ENCODE results near the gene ALK. TPM values are rescaled to one million over a fixed set of nuclear protein-coding genes. Genes with fewer than 3 reads are reported as not detected.

ALK gene
- total and polyA plus RNA-seq, 10 of the 15 experiments (the other 5 are each of a cell fraction or from before 2014, with no cell fraction given) = 0.11 TPM; not detected in 9

- Histone ChIP-seq H3K4me3 (no peak overlapping the region), H3K36me3 (ENCODE audit: control insufficient read depth in 2 of 2, insufficient read depth in 2 of 2, low read length in 1 of 2) (no peaks in the 10 kb centered on the region), H3K9me3 (replicated peaks; ENCODE audit: control insufficient read depth, insufficient read depth, low read length) (no peaks in the 10 kb centered on the region), H3K4me2 (ENCODE audit: control insufficient read depth, insufficient read depth) (no peak overlapping the region), H4K20me1 (ENCODE audit: control insufficient read depth, insufficient read depth) (no peaks in the 10 kb centered on the region), H3K4me1 (ENCODE audit: control insufficient read depth, insufficient read depth, low read length) (no peaks in the 10 kb centered on the region), H2AFZ (ENCODE audit: control insufficient read depth, low read depth, low read length) (no peak overlapping the region), H3K79me2 (ENCODE audit: control insufficient read depth, insufficient read depth, low read length) (no peaks in the 10 kb centered on the region), H3K27me3 (replicated peaks in 1 of 2; ENCODE audit: control insufficient read depth in 2 of 2, insufficient read depth in 2 of 2, low read length in 1 of 2) (no peaks in the 10 kb centered on the region), H3K9ac (ENCODE audit: control insufficient read depth, insufficient read depth, low read length) (no peak overlapping the region), H3K27ac (ENCODE audit: control insufficient read depth, insufficient read depth) (no peak overlapping the region)
- in situ Hi-C loops (cut with MboI) (no loop called here), intact Hi-C loops (cut with micrococcal nuclease; ENCODE audit: unreplicated experiment) (no loop called here)
- ChIA-PET SMC1A (ENCODE audit: uncharacterized antibody, unreplicated experiment) (no interaction called here), CTCF (interaction anchor here (0.6 kb wide), 1 partner anchor 256 kb away, joined by 3 read pairs; no protein-coding TSS in a partner anchor), POLR2A (no interaction called here), RAD21 (ENCODE audit: unreplicated experiment) (no interaction called here)
- 8% methylated on average over 9 of the region's 9 CpGs for WGBS (ENCODE audit: insufficient coverage, insufficient replicate concordance, low lambda C conversion rate, missing lambda C conversion rate)
- FAIRE-seq = no peak
- no TSS peak for BruUV-seq (replicated peaks)
- no peak for TF ChIP-seq ATF7 (IDR thresholded peaks at IDR 0.05; ENCODE audit: low read depth)
- no peak for TF ChIP-seq ESRRA (IDR thresholded peaks at IDR 0.05; ENCODE audit: low read length)
- no peak for TF ChIP-seq CREB1 (IDR thresholded peaks at IDR 0.05; ENCODE audit: low read depth)
- TF ChIP-seq CHD1 (IDR thresholded peaks at IDR 0.05; ENCODE audit: low read depth, low read length) = no peak
- no peak for TF ChIP-seq GABPA (IDR thresholded peaks at IDR 0.05; ENCODE audit: low read depth)
- no peak for TF ChIP-seq ZNF207 (IDR thresholded peaks at IDR 0.05; ENCODE audit: borderline replicate concordance)
- no peak for TF ChIP-seq PAX5 (IDR thresholded peaks at IDR 0.05; ENCODE audit: borderline replicate concordance, low read depth, low read length)
- no peak for TF ChIP-seq SUZ12 (IDR thresholded peaks at IDR 0.05; ENCODE audit: unreplicated experiment)
- no peak for TF ChIP-seq POLR2AphosphoS2 (IDR thresholded peaks at IDR 0.05; ENCODE audit: low read depth, low read length)
- TF ChIP-seq HDGF (IDR thresholded peaks at IDR 0.05) = no peak
- TF ChIP-seq CBX5 (IDR thresholded peaks at IDR 0.05; ENCODE audit: low read depth) = no peak
- no peak for TF ChIP-seq RBBP5 (conservative IDR thresholded peaks at IDR 0.05)
- no peak for TF ChIP-seq SREBF1 (IDR thresholded peaks at IDR 0.05; ENCODE audit: low read length)
- TF ChIP-seq CTCF (IDR thresholded peaks at IDR 0.05 in 2 of 3, conservative IDR thresholded peaks at IDR 0.05 in 1 of 3; ENCODE audit: control insufficient read depth in 2 of 3, extremely low read depth in 1 of 3, insufficient read depth in 1 of 3, low read depth in 3 of 3, low read length in 3 of 3) = no peak
- no peak for ATAC-seq
- no peak for DNase-seq (ENCODE audit: low read depth, low spot score)
Observed at GRCh38 chr2:29767606-29768335, 153.6 kb downstream of the ALK start.

Data from GM12878 (cell line).